ENCODE data around the gene SPAG17. TPM values are rescaled to one million over a fixed set of nuclear protein-coding genes. Genes with fewer than 3 reads are reported as not detected.

SPAG17 gene
- polyA plus RNA-seq, 1 of the 3 experiments (the other 2 are of a cell fraction), result not detected

DNA sequence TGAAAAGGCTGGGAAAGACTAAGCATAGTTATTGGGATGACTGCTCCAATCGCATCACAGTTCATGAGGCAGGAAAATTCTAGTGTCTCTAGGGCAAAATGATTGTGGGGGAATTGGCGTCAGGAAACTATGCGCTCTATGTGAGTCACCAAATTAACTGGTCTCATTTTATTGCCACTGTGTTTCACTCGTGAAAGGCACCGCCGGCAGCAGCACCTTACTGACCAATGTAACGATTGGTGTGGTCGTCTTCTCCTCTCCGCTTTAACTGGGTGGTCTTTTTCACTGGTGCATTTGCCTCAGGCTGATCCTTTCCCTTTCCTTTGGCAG, 83.5 kb downstream of the SPAG17 start:
- no peaks in the 10 kb centered on the region for H3K36me3 ChIP-seq (replicated peaks in 1 of 2; ENCODE audit: control insufficient read depth in 1 of 2, insufficient read depth in 2 of 2, low read length in 1 of 2)
- no peak for DNase-seq
- H3K4me2 ChIP-seq, result no peak overlapping the region
- 5% methylated on average over 8 of the region's 9 CpGs for WGBS (ENCODE audit: low lambda C conversion rate)
- no peak overlapping the region for H3K27ac ChIP-seq (ENCODE audit: low read depth in 2 of 2, low read length in 1 of 2)
- H3F3A ChIP-seq (replicated peaks; ENCODE audit: insufficient read depth), result no peaks in the 10 kb centered on the region
- H2AFZ ChIP-seq (ENCODE audit: low read depth), result no peak overlapping the region
- no peaks in the 10 kb centered on the region for H3K79me2 ChIP-seq (ENCODE audit: insufficient read depth)
- CTCF ChIA-PET, result no interaction called here
- no peaks in the 10 kb centered on the region for H3K9me2 ChIP-seq
- POLR2A ChIA-PET, result no interaction called here
- no peak overlapping the region for H3K9ac ChIP-seq
- no peaks in the 10 kb centered on the region for H3K9me3 ChIP-seq
- H4K20me1 ChIP-seq (ENCODE audit: insufficient read depth), result no peaks in the 10 kb centered on the region
- no peak overlapping the region for H3K4me3 ChIP-seq (ENCODE audit: low read depth in 2 of 2, low read length in 1 of 2)
- TF ChIP-seq USF1 (IDR thresholded peaks at IDR 0.05; ENCODE audit: borderline replicate concordance, low read depth), result no peak
- TF ChIP-seq USF2 (IDR thresholded peaks at IDR 0.05; ENCODE audit: borderline replicate concordance, low read depth, low read length), result no peak
- TF ChIP-seq EZH2phosphoT487 (IDR thresholded peaks at IDR 0.05; ENCODE audit: borderline replicate concordance, low read depth), result no peak
- TF ChIP-seq JUND (IDR thresholded peaks at IDR 0.05), result no peak
- TF ChIP-seq GABPA (IDR thresholded peaks at IDR 0.05; ENCODE audit: low read depth), result no peak
- TF ChIP-seq, protein P1, sequence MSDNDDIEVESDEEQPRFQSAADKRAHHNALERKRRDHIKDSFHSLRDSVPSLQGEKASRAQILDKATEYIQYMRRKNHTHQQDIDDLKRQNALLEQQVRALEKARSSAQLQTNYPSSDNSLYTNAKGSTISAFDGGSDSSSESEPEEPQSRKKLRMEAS (IDR thresholded peaks at IDR 0.05; ENCODE audit: low read depth), result no peak
- TF ChIP-seq, protein P2, sequence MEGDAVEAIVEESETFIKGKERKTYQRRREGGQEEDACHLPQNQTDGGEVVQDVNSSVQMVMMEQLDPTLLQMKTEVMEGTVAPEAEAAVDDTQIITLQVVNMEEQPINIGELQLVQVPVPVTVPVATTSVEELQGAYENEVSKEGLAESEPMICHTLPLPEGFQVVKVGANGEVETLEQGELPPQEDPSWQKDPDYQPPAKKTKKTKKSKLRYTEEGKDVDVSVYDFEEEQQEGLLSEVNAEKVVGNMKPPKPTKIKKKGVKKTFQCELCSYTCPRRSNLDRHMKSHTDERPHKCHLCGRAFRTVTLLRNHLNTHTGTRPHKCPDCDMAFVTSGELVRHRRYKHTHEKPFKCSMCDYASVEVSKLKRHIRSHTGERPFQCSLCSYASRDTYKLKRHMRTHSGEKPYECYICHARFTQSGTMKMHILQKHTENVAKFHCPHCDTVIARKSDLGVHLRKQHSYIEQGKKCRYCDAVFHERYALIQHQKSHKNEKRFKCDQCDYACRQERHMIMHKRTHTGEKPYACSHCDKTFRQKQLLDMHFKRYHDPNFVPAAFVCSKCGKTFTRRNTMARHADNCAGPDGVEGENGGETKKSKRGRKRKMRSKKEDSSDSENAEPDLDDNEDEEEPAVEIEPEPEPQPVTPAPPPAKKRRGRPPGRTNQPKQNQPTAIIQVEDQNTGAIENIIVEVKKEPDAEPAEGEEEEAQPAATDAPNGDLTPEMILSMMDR (IDR thresholded peaks at IDR 0.05), result no peak
- no peaks in the 10 kb centered on the region for H3K4me1 ChIP-seq (ENCODE audit: control insufficient read depth in 1 of 2, insufficient read depth in 2 of 2, low read depth in 1 of 2, low read length in 1 of 2)
- H3K27me3 ChIP-seq (ENCODE audit: insufficient read depth), result peaks cover 4% of the 10 kb centered on the region; the same call in 1 of the 2 replicates

- Histone ChIP-seq H4K20me1 (ENCODE audit: insufficient read depth) (no peaks in the 10 kb centered on the region), H3K9me2 (no peaks in the 10 kb centered on the region), H3K4me3 (ENCODE audit: low read depth in 2 of 2, low read length in 1 of 2) (no peak overlapping the region), H3K9me3 (no peaks in the 10 kb centered on the region), H3K4me2 (no peak overlapping the region), H3K27ac (ENCODE audit: low read depth in 2 of 2, low read length in 1 of 2) (no peak overlapping the region), H3K79me2 (ENCODE audit: insufficient read depth) (no peaks in the 10 kb centered on the region), H3F3A (replicated peaks; ENCODE audit: insufficient read depth) (no peaks in the 10 kb centered on the region), H3K9ac (no peak overlapping the region), H3K4me1 (ENCODE audit: control insufficient read depth in 1 of 2, insufficient read depth in 2 of 2, low read depth in 1 of 2, low read length in 1 of 2) (no peaks in the 10 kb centered on the region), H2AFZ (ENCODE audit: low read depth) (no peak overlapping the region), H3K27me3 (ENCODE audit: insufficient read depth) (peaks cover 4% of the 10 kb centered on the region; the same call in 1 of the 2 replicates), H3K36me3 (replicated peaks in 1 of 2; ENCODE audit: control insufficient read depth in 1 of 2, insufficient read depth in 2 of 2, low read length in 1 of 2) (no peaks in the 10 kb centered on the region)
- CTCF ChIA-PET, result no interaction called here
- TF ChIP-seq ELF1 (IDR thresholded peaks at IDR 0.05), result no peak
- no peak for TF ChIP-seq GABPA (IDR thresholded peaks at IDR 0.05; ENCODE audit: low read depth)
- no peak for TF ChIP-seq NFIC (IDR thresholded peaks at IDR 0.05; ENCODE audit: borderline replicate concordance)
- no peak for DNase-seq
- POLR2A ChIA-PET, result no interaction called here
These were observed 84.1 kb downstream of the SPAG17 start for GRCh38 chr1:118100686-118101514.
